HFFc6 (cell line): ENCODE data around the gene NCAM2. TPM values are rescaled to one million over a fixed set of nuclear protein-coding genes. Genes with fewer than 3 reads are reported as not detected.

Source experiments
- DNase-seq: peaks from one replicate; pipeline ENCODE4 v3.0.0-alpha.2; 2018
- H3K27ac Mint-ChIP-seq: 2 replicates; pipeline ENCODE4 v1.8.0; 2020; ENCODE audit warnings: mild to moderate bottlenecking, mixed read lengths
- H3K27me3 Mint-ChIP-seq: 2 replicates; pipeline ENCODE4 v1.8.0; 2021; ENCODE audit warnings: mild to moderate bottlenecking, moderate library complexity, mixed read lengths; ENCODE audit not compliant: insufficient read depth
- H3K36me3 Mint-ChIP-seq: 2 replicates; pipeline ENCODE4 v1.8.0; 2021; ENCODE audit warnings: low read depth, mixed read lengths
- H3K4me1 Mint-ChIP-seq: 2 replicates; pipeline ENCODE4 v1.8.0; 2020; ENCODE audit warnings: low read depth, mixed read lengths
- H3K4me3 Mint-ChIP-seq: 2 replicates; pipeline ENCODE4 v1.8.0; 2020; ENCODE audit warnings: mild to moderate bottlenecking, moderate library complexity, mixed read lengths
- H3K9me3 Mint-ChIP-seq: 2 replicates; pipeline ENCODE4 v1.8.0; 2020; ENCODE audit warnings: mild to moderate bottlenecking, mixed read lengths
- total RNA-seq, 6 experiments: library from RNA; stranded (reverse); fragmentation: NEBNext Ultra II Directional; extraction: Animal tissue kit (Norgen Biotek cat#: 25700); gene quantifications; 2 replicates in 1 of 6; 3 replicates in 5 of 6; pipeline ENCODE4 v1.2.3, GENCODE V29; 2021
- TF ChIP-seq, protein P1 (sequence below): fragments of 200-600 bp; sonication (generic); IDR thresholded peaks from 2 replicates; pipeline ENCODE4 v1.5.0; 2021; ENCODE audit warnings: antibody characterized with exemption, mild to moderate bottlenecking

NCAM2 gene
- total RNA-seq, 6 experiments from 2014 or later, result 2.2 to 10.2 (median 8.8) TPM

DNA sequence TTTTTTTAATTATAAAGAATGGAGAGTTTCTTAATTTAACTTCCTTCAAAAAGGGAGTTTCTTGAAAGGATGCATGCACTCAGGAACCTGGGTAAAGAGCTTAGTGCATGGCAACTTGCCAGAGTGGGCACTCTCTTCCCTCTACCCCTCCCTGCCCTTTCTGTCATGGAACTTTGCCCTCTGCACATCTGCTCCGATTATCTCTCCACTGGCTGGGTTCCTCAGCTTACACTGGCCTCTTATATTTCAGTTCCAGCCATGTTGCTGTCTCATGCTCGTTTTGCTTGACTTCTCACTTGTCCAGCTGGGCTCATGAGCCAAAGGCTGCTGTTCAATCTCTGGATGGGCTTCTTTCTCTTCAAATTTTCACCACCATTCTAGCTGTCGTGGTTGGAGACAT lies 87.0 kb downstream of the NCAM2 start:
- Mint-ChIP-seq H3K9me3 (no peaks in the 10 kb centered on the region; the same call in 1 of the 2 replicates), H3K36me3 (no peaks in the 10 kb centered on the region), H3K27ac (no peak overlapping the region), H3K27me3 (no peaks in the 10 kb centered on the region), H3K4me3 (peak overlapping the region; percentile 18; the same call in 1 of the 2 replicates), H3K4me1 (peaks cover 32% of the 10 kb centered on the region; the same call in 1 of the 2 replicates)
- DNase-seq, result no peak
- TF ChIP-seq, protein P1, sequence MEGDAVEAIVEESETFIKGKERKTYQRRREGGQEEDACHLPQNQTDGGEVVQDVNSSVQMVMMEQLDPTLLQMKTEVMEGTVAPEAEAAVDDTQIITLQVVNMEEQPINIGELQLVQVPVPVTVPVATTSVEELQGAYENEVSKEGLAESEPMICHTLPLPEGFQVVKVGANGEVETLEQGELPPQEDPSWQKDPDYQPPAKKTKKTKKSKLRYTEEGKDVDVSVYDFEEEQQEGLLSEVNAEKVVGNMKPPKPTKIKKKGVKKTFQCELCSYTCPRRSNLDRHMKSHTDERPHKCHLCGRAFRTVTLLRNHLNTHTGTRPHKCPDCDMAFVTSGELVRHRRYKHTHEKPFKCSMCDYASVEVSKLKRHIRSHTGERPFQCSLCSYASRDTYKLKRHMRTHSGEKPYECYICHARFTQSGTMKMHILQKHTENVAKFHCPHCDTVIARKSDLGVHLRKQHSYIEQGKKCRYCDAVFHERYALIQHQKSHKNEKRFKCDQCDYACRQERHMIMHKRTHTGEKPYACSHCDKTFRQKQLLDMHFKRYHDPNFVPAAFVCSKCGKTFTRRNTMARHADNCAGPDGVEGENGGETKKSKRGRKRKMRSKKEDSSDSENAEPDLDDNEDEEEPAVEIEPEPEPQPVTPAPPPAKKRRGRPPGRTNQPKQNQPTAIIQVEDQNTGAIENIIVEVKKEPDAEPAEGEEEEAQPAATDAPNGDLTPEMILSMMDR, result no peak

DNA sequence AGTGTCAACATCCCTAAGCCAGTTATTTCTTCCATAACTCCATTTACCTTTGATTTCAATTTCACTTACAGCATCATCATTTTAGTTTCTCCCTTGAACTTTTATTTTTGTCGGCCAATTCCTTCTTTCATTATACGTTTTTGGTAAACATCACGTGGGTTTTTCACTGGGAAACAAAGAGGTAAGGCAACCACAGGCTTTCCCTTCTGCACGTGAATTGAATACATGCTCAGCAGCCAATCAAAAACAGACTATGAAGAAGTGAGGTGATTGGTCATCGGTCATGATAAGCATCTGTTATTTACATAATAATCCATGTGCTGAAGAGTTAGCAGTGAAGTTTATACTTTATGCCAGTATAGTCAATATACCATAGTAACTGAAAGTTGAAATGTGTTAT lies 98.7 kb downstream of the NCAM2 start:
- Mint-ChIP-seq H3K36me3 (no peaks in the 10 kb centered on the region), H3K27ac (no peak overlapping the region; the same call in 1 of the 2 replicates), H3K9me3 (no peaks in the 10 kb centered on the region), H3K4me1 (peaks cover 23% of the 10 kb centered on the region; the same call in 1 of the 2 replicates), H3K4me3 (peak overlapping the region; percentile 74; the same call in 1 of the 2 replicates), H3K27me3 (no peaks in the 10 kb centered on the region)
- TF ChIP-seq, protein P1, result no peak
- DNase-seq, result no peak

DNA sequence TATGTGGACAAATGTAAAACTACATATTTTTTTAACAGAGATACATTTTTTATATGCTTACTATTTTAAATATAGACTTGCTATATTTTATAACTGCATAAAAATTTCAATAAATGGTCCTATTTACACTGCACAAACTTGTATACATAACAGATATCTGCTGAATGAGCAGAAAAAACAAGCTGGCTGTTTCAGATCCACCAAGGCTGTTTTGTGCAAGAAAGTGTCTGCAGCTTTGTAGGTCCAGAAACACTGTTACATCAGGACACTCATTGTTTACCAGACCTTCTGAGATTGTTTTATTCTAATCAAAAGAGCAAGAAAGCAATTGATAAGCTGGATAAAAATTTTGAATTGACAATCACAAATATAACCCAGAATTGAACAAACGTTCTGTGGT lies 99.3 kb downstream of the NCAM2 start:
- Mint-ChIP-seq H3K36me3 (no peaks in the 10 kb centered on the region), H3K4me3 (no peak overlapping the region), H3K4me1 (peaks cover 28% of the 10 kb centered on the region; the same call in 1 of the 2 replicates), H3K27me3 (no peaks in the 10 kb centered on the region), H3K9me3 (no peaks in the 10 kb centered on the region), H3K27ac (no peak overlapping the region)
- TF ChIP-seq, protein P1, result no peak
- DNase-seq, result no peak

DNA sequence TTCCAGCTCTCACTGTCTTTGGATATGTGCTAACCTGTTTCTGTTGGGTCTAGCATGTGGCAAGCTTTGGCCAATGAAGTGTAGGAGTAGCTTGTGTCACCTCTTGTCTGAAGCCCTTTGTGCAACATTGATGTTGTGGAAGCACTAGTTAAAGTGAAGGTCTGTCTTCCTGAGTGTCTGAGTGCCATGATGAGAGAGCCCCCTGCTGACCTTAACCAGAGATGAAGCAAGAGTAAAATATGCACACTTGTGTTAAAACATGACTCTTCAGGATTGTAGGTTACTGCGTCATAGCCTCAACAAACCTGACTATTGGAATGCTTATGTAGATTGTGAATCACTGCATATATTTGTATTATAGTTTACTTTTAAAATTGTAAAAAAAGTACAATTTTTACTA lies 103.7 kb downstream of the NCAM2 start:
- TF ChIP-seq, protein P1, result peak; percentile 64
- Mint-ChIP-seq H3K36me3 (no peaks in the 10 kb centered on the region), H3K27ac (no peak overlapping the region; the same call in 1 of the 2 replicates), H3K27me3 (no peaks in the 10 kb centered on the region), H3K9me3 (no peaks in the 10 kb centered on the region), H3K4me3 (no peak overlapping the region; the same call in 1 of the 2 replicates), H3K4me1 (peaks cover 34% of the 10 kb centered on the region; the same call in 1 of the 2 replicates)
- DNase-seq, result peak; percentile 48

DNA sequence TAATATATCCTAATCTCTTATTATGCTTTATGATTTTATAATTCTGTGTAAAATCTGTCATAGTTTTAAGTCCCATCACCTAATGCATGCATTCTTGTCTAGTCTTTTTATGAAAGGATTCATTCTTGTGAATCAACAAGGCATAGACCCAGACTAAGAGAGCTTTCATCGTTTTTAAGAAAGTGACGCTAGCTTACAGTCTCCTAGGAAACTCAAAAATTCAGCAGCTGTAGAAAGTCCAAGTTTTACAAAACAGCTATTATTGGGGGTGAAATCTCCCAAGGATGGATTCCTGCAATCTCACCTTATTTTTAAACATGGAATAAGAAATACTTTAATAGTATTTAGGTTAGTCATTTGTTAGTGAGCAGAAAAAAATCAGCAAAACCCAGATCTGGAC lies 104.7 kb downstream of the NCAM2 start:
- no peak overlapping the region; the same call in 1 of the 2 replicates for H3K4me3 Mint-ChIP-seq
- no peak overlapping the region; the same call in 1 of the 2 replicates for H3K27ac Mint-ChIP-seq
- TF ChIP-seq, protein P1, result no peak
- no peaks in the 10 kb centered on the region for H3K36me3 Mint-ChIP-seq
- H3K9me3 Mint-ChIP-seq, result no peaks in the 10 kb centered on the region
- peaks cover 40% of the 10 kb centered on the region; the same call in 1 of the 2 replicates for H3K4me1 Mint-ChIP-seq
- H3K27me3 Mint-ChIP-seq, result no peaks in the 10 kb centered on the region
- DNase-seq, result no peak
